NOMO-1 (cell line): ENCODE results near the gene ADARB1.
A peak's percentile ranks its signal among the peaks of the same experiment; 100 is the strongest.

Source experiments
- DNase-seq, 2 experiments: peaks; one replicate each; lab custom pipeline; 2025; ENCODE audit not compliant: unreplicated experiment in 2 of 2; lab: John Stamatoyannopoulos, UW

ADARB1 gene

DNA sequence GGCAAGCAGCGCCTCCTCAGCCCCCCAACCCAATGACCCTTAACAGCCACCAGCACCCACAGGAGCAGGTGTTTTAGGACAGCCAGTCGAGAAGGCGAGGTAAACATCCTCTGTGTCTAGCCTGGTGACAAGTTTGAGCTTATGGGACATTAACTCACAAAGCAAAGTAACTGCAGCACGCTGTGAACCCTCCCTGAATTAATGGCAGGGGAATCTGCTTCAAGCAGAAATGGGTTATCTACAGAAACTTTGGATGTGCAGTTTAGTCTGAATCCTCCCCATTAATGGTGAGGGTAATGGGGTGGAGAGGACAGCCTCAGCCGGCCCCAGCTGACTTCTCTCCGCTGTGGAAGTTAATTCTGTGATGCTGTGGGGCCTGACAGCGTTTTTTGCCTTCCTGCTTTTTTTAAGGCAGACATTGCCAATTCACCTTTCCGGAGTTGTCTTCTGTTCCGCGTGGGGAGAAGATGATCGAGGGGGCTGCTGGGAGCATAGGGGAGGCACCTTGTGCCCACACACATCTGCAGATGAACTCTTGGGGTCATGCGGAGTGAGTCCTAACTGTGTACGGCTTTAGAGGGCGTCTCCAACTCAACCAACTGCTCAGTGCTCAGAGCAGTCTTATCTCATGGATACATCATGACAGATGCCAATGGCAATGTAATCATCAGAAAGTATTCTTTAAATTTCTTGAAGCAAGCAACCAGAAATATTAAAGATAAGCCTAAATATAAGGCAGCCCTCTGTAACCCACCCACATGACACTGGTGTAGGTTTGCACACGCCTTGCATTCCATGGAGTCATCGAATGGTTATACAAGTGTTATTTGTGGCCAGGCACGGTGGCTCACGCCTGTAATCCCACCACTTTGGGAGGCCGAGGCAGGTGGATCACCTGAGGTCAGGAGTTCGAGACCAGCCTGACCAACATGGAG is 172.3 kb downstream of the ADARB1 start:
- no peak for DNase-seq

DNA sequence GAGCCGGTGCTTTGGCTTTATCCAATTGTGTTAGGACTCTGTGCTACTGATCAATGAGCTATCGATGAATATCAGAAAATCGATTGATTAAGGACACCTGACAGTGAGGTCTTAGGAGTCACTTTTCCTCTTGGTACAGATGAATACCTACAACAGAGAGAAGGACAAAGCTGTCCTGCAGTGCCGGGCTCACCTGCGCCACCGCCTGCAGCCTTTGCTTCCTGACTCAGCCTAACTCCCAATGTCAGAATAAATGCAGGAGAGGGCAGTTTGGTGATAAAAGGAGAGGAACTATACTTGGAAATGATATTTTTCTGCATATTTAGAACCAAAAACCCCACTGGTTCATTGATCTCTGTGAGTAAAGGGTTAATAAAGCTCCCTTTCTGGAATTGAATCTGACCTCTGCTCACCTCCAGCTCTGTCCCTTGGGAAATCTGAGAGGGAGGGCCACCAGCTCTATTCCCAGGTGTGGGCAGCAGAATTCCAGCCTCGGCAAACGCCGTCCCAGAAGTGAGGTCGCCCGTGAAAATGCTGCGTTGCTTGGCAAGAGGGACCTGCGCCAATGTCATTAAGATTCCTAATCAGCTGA is 174.0 kb downstream of the ADARB1 start:
- DNase-seq = no peak

DNA sequence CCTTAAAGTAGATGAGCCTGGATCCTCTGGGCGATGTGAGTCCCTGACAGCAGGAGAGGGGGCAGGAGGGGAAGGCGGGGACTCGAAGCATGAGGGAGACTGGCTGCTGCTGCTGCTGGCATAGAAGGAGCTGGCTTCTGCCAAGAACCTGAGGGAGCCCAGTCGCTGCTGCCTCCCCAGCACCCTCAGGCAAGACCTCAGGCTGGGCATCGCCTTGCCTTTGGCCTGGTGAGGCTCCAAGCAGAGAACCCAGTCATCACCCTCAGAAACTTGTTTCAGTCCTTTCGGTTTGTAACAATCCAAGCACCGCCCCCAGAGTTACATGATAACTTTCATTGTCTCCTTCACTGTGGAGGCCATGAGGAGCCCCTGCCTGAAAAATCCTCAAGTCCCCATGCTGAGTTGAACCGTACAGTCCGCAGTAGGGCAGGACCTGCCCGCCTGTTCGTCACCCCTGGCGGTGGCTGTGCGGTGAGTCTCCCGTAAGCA is 174.6 kb downstream of the ADARB1 start:
- DNase-seq = no peak

DNA sequence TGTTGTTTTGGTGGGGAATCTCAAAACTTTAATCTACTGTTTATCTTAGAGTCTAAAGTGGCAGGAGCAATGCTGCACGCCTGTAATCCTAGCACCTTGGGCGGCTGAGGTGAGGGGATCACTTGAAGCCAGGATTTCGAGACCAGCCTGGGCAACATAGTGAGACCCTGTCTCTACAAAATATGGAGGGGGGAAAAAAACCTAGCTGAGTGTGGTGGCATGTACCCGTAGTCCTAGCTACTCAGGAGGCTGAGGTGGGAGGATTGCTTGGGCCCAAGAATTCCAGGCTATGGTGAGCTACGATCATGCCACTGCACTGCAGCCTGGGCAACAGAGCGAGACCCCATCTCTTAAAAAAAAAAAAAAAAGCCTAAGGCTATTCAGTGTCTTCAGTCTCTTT is 175.2 kb downstream of the ADARB1 start:
- DNase-seq = no peak

DNA sequence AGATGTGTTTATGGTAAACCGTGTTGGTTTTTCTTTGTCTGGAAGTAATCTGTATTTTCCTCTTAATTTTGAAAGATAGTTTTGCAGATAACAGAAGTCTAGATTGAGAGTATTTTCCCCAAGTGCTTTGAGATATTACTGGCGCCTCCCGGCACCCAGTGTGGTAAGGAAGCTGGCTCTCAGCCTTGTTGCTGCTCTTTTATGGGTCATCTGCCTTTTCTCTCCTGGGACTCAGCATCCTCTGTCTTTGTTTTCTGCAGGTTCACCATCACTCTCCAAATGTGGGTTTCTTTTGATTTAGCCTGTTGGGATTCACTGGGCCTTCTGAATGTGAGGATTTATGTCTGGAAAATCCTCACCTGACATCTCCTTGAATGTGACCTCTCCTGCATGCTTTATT is 175.9 kb downstream of the ADARB1 start:
- no peak for DNase-seq

DNA sequence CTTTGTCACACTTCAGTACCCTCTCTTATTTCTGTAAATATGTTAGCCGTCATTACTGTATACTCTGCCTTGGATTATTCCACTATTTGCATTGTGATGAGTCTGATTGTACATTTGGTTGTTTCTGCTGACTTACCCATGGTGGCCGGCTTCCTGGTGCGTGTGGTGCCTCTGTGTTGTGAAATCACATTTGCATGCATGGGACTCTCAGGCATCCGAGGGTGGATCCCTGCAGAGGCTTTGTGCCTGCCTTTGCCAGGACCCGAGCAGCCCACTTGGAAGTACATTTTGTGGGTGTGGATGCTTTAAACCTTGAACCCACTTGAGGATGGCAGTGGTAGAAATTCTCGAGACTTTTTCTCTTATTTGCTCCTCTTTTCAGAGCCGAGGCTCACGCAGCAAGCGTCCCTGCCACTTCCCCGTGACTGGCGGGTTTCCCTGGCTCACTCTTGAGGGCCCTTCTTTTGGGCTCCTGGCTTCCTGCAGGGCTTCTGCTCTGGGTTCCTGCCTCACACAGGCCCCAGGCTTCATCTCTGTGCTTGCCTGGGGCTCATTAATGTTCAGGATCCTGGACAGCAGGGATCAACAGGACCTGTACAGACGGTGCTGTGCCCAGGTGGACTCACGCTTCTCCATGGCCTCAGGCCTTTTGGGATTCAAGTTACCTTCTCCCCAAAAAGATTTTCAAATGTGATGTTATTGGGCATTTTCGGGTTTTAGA is 176.7 kb downstream of the ADARB1 start:
- no peak for DNase-seq

DNA sequence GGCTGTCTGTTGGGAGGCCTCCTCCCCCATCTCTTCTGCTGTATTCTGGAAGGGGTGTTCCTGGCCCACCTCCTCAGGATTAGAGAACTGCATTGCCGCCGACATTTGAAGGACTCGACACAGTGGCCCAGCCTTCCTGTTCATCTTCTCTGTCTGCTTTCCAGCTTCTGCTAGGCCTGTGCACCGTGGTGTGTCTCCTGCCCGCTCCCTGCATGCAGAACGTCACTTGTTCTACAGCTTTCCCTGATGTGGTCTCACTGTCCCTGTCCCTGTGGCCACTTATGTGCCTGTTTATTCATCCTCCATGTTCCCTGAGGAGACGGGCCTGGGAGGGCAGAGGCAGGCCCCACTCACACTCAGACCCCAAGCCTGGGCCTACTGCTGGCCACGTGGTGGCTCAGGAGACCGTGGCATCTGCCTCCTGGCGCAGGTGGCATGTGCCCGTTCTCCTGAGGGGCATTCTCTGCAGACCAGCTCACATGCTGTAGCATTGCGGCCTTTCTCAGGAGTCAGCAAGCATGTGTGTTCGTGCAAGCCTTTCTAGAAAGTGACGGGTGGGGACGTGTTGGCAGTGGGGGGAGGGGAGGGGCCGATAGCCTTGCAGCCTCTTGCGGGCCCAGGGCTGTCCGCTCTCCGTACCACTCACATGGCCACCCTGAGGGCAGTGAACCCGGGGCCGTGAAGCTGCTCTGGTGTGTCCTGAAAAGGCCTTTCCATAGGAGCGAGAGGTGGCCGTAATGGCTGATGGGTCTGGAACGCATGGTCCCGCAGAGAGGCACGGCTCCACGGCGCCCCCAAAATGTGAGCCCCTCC is 177.5 kb downstream of the ADARB1 start:
- DNase-seq = no peak

DNA sequence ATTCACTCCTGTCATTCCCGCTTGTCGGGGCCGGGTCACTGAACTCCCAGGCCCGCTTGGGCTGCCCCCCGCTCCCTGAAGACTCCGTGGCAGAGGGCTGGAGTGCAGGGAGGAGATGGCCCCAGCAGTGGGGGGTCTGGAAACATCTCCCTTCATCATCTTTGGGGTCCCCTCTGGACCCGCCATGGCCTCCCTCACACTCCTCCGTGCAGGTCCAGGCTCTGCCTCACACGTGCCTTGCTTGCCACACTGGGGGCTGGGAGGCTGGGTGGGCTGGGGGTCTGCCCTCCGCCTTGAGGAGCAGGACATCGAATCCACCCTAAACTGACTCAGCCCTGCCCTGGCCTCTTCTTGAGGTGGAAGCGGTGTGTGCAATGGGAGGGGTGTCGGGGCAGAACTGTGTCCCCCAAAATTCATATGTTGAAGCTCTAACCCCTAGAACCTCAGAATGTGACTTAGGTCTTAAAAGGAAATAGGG is 178.1 kb downstream of the ADARB1 start:
- DNase-seq = no peak

DNA sequence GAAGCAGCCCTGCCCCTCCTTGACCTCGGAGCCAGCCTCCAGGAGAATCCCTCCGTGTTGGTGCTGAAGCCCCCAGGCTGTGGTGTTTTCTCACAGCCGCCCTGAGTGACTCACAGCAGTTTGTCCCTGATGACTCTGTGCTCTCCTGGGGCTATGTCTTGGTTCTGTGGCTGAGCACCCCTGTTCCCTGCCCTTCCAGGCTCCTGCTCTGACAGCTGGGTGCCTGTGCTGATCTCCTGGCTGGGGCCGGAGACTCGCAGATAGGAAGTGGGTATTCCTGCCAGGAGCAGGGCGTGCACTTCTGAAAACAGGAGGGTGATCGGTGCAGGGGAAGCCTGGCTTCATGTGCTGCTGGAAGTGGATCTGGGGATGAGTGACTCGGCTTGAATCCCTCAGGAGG is 178.8 kb downstream of the ADARB1 start:
- no peak for DNase-seq

DNA sequence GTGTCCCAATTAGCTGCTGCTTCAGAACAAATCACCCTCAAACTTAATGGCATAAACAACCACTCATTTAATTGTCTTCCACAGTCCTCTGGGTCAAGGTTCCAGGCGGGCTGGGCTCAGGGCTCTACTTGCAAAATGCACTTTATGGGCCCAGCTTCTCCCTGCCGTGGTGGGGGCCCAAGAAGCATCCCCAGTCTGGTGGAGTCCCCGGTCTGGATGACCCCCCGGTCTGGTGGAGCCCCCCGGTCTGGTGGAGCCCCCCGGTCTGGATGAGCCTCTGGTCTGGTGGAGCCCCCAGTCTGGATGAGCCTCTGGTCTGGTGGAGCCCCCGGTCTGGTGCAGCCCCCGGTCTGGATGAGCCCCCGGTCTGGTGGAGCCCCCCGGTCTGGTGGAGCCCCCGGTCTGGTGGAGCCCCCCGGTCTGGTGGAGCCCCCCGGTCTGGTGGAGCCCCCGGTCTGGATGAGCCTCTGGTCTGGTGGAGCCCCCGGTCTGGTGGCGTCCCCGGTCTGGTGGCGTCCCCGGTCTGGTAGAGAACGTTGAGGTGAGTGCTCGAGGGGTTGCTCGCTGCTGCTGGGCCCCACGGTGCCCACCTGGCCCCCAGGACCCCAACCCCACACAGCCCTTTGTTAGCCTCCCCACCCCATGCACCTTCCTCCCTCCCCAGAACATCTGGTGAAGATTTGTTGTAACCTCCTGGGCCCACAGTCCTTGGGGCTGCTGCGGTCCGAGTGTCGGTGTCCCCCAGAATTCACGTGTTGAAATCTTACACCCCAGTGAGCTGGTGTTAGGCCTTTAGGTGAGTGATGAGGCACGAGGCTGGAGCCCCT is 179.5 kb downstream of the ADARB1 start:
- DNase-seq = no peak

DNA sequence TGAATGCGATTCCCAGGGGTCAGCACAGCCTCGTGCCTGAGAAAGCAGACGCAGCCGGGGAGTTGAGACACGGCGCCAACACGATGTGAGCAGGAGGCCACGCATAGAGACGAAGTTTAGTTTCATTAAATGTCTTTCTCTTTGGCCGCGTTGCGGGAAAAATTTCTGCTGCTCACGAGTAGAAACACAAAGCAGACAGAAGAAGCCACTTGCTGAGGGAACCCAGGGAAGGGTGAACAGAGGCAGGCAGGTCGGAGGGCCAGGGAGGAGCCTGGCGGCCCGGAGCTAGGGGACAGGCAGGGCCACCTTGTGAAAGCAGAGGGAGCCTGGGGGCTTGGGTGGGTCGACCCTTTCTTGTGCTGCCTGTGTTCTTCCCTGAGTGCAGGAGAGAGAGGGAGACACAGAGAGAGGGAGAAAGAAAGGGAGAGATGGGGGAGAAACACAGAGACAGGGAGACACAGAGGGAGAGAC is 180.1 kb downstream of the ADARB1 start:
- no peak for DNase-seq

DNA sequence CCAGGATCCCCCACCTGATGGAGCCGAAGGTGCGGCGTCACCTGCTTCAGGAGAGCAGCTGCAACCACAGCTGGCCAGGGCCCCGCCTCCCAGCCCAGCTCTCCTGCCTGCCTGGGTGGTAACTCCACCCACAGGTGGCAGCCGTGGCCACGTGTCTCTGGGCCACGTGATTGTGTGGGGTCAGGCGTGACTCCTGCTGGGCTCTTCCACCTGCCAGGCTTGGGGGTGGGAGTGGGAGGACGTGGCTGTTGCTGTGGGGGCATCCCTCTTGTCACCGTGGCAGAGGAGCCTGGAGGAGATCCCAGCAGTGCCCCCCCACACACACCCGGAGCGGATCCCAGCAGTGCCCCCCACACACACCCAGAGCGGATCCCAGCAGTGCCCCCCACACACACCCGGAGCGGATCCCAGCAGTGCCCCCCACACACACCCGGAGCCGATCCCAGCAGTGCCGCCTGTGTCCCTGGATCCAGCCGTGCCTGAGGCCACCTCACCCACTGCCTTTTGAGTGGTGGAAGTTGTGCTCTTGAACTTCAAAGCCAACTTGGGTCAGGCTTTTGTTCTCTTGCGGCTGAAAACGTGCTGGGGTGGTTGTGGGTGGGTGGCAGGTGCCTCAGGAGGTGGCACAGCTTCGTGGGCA is 181.1 kb downstream of the ADARB1 start:
- peak in 1 of 2 experiments; percentile 4 for DNase-seq

DNA sequence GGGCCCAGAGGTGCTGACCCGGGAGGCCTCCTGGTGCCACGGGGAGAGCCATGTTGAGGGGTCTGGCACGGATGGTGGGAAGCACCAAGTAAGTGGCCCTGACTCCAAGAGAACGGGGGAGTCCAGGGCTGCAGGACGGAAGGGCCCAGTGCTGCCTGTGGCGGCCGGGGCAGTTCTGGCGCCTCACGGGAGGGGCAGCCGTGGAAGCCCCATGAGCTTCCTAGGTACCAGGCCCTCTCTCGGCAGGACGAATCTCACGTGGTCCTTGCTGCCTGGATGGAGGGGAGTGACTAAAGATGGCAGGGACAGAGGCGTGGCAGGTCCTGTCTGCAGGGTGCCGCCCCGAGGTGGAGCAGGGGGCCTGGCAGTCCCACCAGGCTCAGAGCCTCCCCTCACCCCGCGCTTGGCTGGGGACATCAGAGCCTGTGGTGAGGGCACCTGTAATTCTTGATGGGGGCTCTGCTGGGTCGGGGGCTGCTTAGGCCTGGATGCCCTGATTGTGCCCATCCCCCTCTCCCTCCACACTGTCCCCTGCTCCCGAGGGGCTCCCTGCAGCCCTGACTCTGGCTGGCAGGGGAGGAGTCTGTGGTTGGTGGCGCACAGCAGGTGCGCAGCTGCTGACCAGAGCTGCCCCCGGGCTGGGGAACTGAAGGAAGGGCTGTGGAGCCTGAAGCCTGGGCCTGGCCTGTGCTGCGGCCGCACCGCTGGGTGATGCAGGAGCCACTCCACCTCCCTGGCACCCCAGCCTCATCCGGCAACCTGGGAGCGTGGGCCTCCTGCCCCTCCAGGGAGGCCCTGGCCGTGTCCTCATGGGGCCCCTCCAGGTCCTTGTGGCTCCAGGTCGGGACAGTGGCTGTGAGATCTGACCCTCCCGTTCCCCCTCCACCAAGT is 181.9 kb downstream of the ADARB1 start:
- DNase-seq = no peak

DNA sequence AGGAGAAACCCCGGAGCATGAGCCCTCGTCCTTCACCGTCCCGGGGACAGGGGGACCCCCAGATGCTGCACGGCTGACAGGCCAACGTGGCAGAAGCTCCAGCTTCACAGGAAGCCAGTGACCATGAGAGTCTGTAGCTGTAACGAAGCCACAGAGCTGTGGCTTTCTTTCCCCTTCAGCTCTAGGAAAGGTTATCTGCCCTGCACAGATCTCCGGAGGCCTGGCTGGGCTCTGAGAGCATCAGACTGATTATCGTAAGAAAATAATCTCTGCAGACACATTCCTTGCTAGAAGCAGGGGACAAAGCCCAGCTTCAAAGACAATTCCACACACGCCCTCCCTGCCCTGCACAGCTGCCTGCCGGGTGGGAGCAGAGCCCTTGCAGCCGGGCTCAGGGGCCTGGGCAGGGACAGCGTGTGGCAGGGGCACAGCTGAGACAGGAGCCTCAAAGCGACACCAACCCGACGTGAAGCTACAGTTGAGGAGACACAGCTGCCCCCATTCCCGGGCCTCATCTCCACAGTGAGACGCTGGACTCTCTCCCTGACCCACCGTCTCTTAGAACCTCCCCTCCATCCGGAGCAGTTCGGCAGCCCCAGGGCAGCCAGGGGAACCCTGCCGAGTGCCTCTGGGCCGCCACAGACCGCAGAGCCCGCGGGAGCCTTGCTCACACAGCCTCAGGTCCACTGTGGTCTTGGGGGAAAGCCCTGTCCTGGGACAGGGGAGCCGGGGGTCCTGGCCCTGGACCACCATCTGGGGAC is 182.7 kb downstream of the ADARB1 start:
- DNase-seq = no peak

DNA sequence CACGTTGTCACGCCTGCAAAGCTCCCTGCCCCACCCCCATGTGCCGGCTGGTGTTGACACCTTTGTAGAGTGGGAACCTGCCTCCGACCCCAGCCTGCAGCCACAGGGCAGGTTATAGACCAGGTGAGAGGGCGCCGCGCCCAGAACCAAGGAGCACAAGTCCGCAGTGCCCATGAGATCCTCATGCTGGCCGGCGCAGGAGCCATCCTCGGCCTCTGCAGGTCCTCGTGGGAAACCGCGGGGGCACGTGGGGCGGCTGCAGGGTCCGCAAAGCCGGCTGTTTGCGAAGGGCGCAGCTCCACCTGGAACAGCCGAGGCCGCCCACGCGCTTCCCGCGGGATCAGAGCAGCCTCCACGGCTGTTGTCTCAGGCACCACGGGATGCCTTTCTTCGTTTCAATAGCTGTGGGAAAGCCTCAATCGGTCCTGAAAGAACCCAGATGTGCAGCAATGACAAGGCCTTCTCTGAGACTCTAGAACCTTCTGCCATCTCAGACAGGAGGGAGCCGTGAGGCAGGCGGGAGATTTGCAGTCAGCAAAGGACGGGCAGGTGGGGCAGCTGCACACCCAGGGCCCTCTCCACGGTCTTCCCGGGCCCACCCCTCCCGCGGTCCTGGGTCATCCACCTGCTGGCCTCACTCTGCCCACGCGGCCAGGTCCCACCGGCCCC is 183.4 kb downstream of the ADARB1 start:
- DNase-seq = no peak

DNA sequence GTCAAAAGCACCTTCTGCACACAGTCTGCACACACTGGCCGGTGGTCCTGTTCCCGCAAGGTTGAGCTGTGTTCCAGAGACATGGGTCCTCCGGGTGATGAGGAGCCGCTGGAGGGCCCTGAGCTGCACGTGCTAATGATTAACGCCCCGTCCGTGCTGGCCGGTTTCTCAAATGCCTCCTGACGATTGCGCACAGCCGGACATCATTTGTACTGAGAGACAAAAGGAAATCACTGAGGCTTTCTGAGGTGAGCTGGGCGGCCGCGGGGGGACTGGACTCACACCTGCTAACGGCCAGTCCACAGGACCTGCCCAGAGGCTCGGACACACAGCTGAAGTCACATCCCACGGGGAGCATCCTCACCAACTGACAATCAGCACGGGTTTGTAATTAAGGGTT is 184.1 kb downstream of the ADARB1 start:
- DNase-seq = no peak
